Common myeloid progenitor, CD34-positive (primary cell): ENCODE data around the gene TRABD2B.
A peak's percentile ranks its signal among the peaks of the same experiment; 100 is the strongest.

Experiments used
- CTCF ChIA-PET: fragments of 350-600 bp; sonication (Branson Sonifier 250); formaldehyde crosslinking; loops from one replicate; lab custom pipeline; 2021; ENCODE audit warnings: antibody characterized with exemption; lab: Charles Lee
- POLR2A ChIA-PET: fragments of 350-600 bp; sonication (Branson Sonifier 250); formaldehyde crosslinking; loops from one replicate; lab custom pipeline; 2021; ENCODE audit warnings: antibody characterized with exemption; lab: Charles Lee
- DNase-seq, 3 donors: peaks; one replicate each; pipeline versions ENCODE4 v3.0.0 to v3.0.0-alpha.2; 2013
- H3K27ac ChIP-seq, 2 experiments: 1 replicate in 1 of 2; 2 replicates in 1 of 2; pipeline ENCODE4 v1.7.0; 2013; ENCODE audit warnings: inconsistent platforms in 2 of 2, low read length in 2 of 2, mild to moderate bottlenecking in 2 of 2, low read depth in 1 of 2, moderate library complexity in 1 of 2; ENCODE audit not compliant: severe bottlenecking in 2 of 2, insufficient read depth in 1 of 2, poor library complexity in 1 of 2
- H3K27me3 ChIP-seq, 5 experiments: replicated peaks in 2 of 5; 1 replicate in 3 of 5; 2 replicates in 2 of 5; pipeline versions ENCODE4 v1.6.1 to v1.7.0; 2013; ENCODE audit warnings: low read length in 4 of 5, mild to moderate bottlenecking in 2 of 5, moderate library complexity in 2 of 5, inconsistent platforms in 1 of 5; ENCODE audit not compliant: insufficient read depth in 5 of 5, control insufficient read depth in 4 of 5
- H3K36me3 ChIP-seq, 4 experiments: 1 replicate in 2 of 4; 2 replicates in 2 of 4; pipeline versions ENCODE4 v1.6.1 to v1.7.0; 2013; ENCODE audit warnings: low read length in 3 of 4, control low read depth in 1 of 4, mild to moderate bottlenecking in 1 of 4; ENCODE audit not compliant: control insufficient read depth in 4 of 4, insufficient read depth in 4 of 4
- H3K4me1 ChIP-seq, 4 experiments: 1 replicate in 3 of 4; 2 replicates in 1 of 4; pipeline versions ENCODE4 v1.6.1 to v1.7.1; 2013; ENCODE audit warnings: low read length in 3 of 4, mild to moderate bottlenecking in 3 of 4, control low read depth in 1 of 4, inconsistent platforms in 1 of 4, moderate library complexity in 1 of 4; ENCODE audit not compliant: control insufficient read depth in 4 of 4, insufficient read depth in 4 of 4; ENCODE audit errors: control extremely low read depth in 1 of 4
- H3K4me3 ChIP-seq, 7 experiments: 1 replicate in 4 of 7; 2 replicates in 3 of 7; pipeline versions ENCODE4 v1.5.1 to v1.7.0; 2013; ENCODE audit warnings: mild to moderate bottlenecking in 7 of 7, low read length in 6 of 7, moderate library complexity in 6 of 7, inconsistent platforms in 2 of 7, low read depth in 2 of 7, control low read depth in 1 of 7; ENCODE audit not compliant: insufficient read depth in 4 of 7, control insufficient read depth in 1 of 7; ENCODE audit errors: extremely low read depth in 1 of 7
- H3K9me3 ChIP-seq, 5 experiments: 1 replicate in 4 of 5; 2 replicates in 1 of 5; pipeline versions ENCODE4 v1.6.1 to v1.7.1; 2013; ENCODE audit warnings: low read length in 4 of 5, mild to moderate bottlenecking in 2 of 5, inconsistent platforms in 1 of 5, low read depth in 1 of 5, moderate library complexity in 1 of 5; ENCODE audit not compliant: control insufficient read depth in 4 of 5, insufficient read depth in 2 of 5; ENCODE audit errors: control extremely low read depth in 1 of 5
- WGBS: methylation state at CpG from one replicate; pipeline ENCODE4 v1.1.5; 2013; ENCODE audit not compliant: insufficient coverage; 5-methylcytosine and 5-hydroxymethylcytosine counted together

The TRABD2B gene

GRCh38 chr1:47759251-47759935 is 237.8 kb downstream of the TRABD2B start:
- Histone ChIP-seq H3K27me3 (peaks cover 0 to 9% (median 0%) of the 10 kb centered on the region in 5 experiments), H3K9me3 (no peaks in the 10 kb centered on the region), H3K4me1 (no peaks in the 10 kb centered on the region), H3K27ac (no peak overlapping the region), H3K36me3 (no peaks in the 10 kb centered on the region), H3K4me3 (no peak overlapping the region)
- POLR2A ChIA-PET = no interaction called here
- no peak for DNase-seq
- CTCF ChIA-PET = no interaction called here
- WGBS = 99% methylated on average over 6 of the region's 12 CpGs

GRCh38 chr1:47758341-47759250 is 238.6 kb downstream of the TRABD2B start:
- CTCF ChIA-PET = no interaction called here
- POLR2A ChIA-PET = no interaction called here

GRCh38 chr1:47757226-47757975 is 239.8 kb downstream of the TRABD2B start:
- no peak overlapping the region for H3K4me3 ChIP-seq
- 98% methylated on average over 5 of the region's 7 CpGs for WGBS
- POLR2A ChIA-PET = no interaction called here
- peaks cover 0 to 10% (median 0%) of the 10 kb centered on the region in 5 experiments for H3K27me3 ChIP-seq
- no peaks in the 10 kb centered on the region for H3K9me3 ChIP-seq
- H3K36me3 ChIP-seq = no peaks in the 10 kb centered on the region
- H3K4me1 ChIP-seq = no peaks in the 10 kb centered on the region
- CTCF ChIA-PET = no interaction called here
- no peak for DNase-seq
- H3K27ac ChIP-seq = no peak overlapping the region

More at GRCh38 chr1:47758341-47759250, 238.6 kb downstream of the TRABD2B start:
- DNase-seq = no peak
- Histone ChIP-seq H3K36me3 (no peaks in the 10 kb centered on the region), H3K4me1 (no peaks in the 10 kb centered on the region), H3K4me3 (no peak overlapping the region), H3K27me3 (peaks cover 0 to 11% (median 0%) of the 10 kb centered on the region in 5 experiments), H3K9me3 (no peaks in the 10 kb centered on the region), H3K27ac (no peak overlapping the region)
- 95% methylated on average over 18 of the region's 20 CpGs for WGBS

GRCh38 chr1:47756411-47756810 is 240.8 kb downstream of the TRABD2B start:
- Histone ChIP-seq H3K27me3 (peaks cover 0 to 4% (median 0%) of the 10 kb centered on the region in 5 experiments), H3K36me3 (no peaks in the 10 kb centered on the region), H3K9me3 (no peaks in the 10 kb centered on the region), H3K4me3 (no peak overlapping the region), H3K27ac (no peak overlapping the region), H3K4me1 (no peaks in the 10 kb centered on the region)
- 95% methylated on average over 8 of the region's 8 CpGs for WGBS
- ChIA-PET CTCF (interaction anchor here (0.6 to 4.4 kb wide), 4 partner anchors 8 to 30 kb away, joined by 3 to 18 read pairs (median 4); no protein-coding TSS in a partner anchor), POLR2A (no interaction called here)
- DNase-seq = no peak

- H3K9me3 ChIP-seq = no peaks in the 10 kb centered on the region
- DNase-seq = no peak
- H3K36me3 ChIP-seq = no peaks in the 10 kb centered on the region
- peaks cover 0 to 4% (median 0%) of the 10 kb centered on the region in 5 experiments for H3K27me3 ChIP-seq
- WGBS = 94% methylated on average over 2 of the region's 4 CpGs
- no peaks in the 10 kb centered on the region for H3K4me1 ChIP-seq
- ChIA-PET POLR2A (no interaction called here), CTCF (interaction anchor here (0.6 to 4.4 kb wide), 7 partner anchors 9 to 368 kb away, joined by 3 to 18 read pairs (median 4); no protein-coding TSS in a partner anchor)
- H3K27ac ChIP-seq = no peak overlapping the region
- H3K4me3 ChIP-seq = no peak overlapping the region
Observed at GRCh38 chr1:47756006-47756405, 241.2 kb downstream of the TRABD2B start.

GRCh38 chr1:47755101-47755990 is 241.8 kb downstream of the TRABD2B start:
- peak; percentile 38 to 57 (median 38) for DNase-seq

More at GRCh38 chr1:47755101-47755990, 241.8 kb downstream of the TRABD2B start:
- Histone ChIP-seq H3K27me3 (peaks cover 0 to 4% (median 0%) of the 10 kb centered on the region in 5 experiments), H3K4me3 (no peak overlapping the region), H3K4me1 (no peaks in the 10 kb centered on the region), H3K27ac (no peak overlapping the region), H3K36me3 (no peaks in the 10 kb centered on the region), H3K9me3 (no peaks in the 10 kb centered on the region)
- ChIA-PET POLR2A (no interaction called here), CTCF (interaction anchor here (1.0 to 4.4 kb wide), 7 partner anchors 9 to 367 kb away, joined by 3 to 18 read pairs (median 4); no protein-coding TSS in a partner anchor)
- WGBS = 88% methylated on average over 7 of the region's 8 CpGs
